ENCODE results near the gene SUSD3. TPM values are rescaled to one million over a fixed set of nuclear protein-coding genes. Genes with fewer than 3 reads are reported as not detected.

The SUSD3 gene
- total and polyA plus RNA-seq, 2 donors (not counting 3 experiments of a cell fraction or from before 2014, with no cell fraction given) = not detected

DNA sequence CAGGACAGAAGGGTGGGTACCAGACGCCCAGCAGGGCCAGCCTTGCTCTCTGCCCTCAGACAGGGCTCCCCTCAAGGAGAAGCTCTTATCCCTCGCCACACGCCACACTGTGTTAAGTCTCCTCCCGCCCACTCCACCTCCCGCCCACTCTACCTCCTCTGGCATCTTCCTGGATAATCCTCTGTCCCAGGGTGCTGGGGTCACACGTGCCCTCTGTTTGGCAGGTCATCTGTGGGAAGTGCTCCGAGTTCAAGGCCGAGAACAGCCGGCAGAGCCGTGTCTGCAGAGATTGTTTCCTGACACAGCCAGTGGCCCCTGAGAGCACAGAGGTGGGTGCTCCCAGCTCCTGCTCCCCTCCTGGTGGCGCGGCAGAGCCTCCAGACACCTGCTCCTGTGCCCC lies 26.0 kb upstream of the SUSD3 start:
- H2AFZ ChIP-seq (ENCODE audit: low read depth, low read length) = no peak overlapping the region
- no peak for TF ChIP-seq EZH2 (IDR thresholded peaks at IDR 0.05; ENCODE audit: borderline replicate concordance, low read depth, low read length, severe bottlenecking)
- TF ChIP-seq, protein P1, sequence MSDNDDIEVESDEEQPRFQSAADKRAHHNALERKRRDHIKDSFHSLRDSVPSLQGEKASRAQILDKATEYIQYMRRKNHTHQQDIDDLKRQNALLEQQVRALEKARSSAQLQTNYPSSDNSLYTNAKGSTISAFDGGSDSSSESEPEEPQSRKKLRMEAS (IDR thresholded peaks at IDR 0.05; ENCODE audit: insufficient read depth, insufficient read length) = no peak
- no peak for TF ChIP-seq POLR2AphosphoS5 (IDR thresholded peaks at IDR 0.05; ENCODE audit: insufficient read depth, low read depth, low read length)
- TF ChIP-seq, protein P2, sequence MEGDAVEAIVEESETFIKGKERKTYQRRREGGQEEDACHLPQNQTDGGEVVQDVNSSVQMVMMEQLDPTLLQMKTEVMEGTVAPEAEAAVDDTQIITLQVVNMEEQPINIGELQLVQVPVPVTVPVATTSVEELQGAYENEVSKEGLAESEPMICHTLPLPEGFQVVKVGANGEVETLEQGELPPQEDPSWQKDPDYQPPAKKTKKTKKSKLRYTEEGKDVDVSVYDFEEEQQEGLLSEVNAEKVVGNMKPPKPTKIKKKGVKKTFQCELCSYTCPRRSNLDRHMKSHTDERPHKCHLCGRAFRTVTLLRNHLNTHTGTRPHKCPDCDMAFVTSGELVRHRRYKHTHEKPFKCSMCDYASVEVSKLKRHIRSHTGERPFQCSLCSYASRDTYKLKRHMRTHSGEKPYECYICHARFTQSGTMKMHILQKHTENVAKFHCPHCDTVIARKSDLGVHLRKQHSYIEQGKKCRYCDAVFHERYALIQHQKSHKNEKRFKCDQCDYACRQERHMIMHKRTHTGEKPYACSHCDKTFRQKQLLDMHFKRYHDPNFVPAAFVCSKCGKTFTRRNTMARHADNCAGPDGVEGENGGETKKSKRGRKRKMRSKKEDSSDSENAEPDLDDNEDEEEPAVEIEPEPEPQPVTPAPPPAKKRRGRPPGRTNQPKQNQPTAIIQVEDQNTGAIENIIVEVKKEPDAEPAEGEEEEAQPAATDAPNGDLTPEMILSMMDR (IDR thresholded peaks at IDR 0.05; ENCODE audit: extremely low read depth in 1 of 2, insufficient read depth in 1 of 2, low read depth in 1 of 2, low read length in 2 of 2) = no peak
- TF ChIP-seq GATA2 (IDR thresholded peaks at IDR 0.05; ENCODE audit: insufficient read depth, insufficient read length, low read depth, low read length) = no peak
- no peak for TF ChIP-seq POLR2A (IDR thresholded peaks at IDR 0.05; ENCODE audit: low read depth, low read length)
- no peak for TF ChIP-seq FOS (IDR thresholded peaks at IDR 0.05; ENCODE audit: borderline replicate concordance, insufficient read depth, low read length)
- no peak for TF ChIP-seq JUN (IDR thresholded peaks at IDR 0.05; ENCODE audit: borderline replicate concordance, insufficient read depth, insufficient read length, low read depth)
- TF ChIP-seq MYC (IDR thresholded peaks at IDR 0.05; ENCODE audit: low read depth, low read length) = no peak
- H3K36me3 ChIP-seq (ENCODE audit: control insufficient read depth in 2 of 2, extremely low read depth in 1 of 2, insufficient read depth in 2 of 2, low read length in 2 of 2) = no peaks in the 10 kb centered on the region
- H3K4me3 ChIP-seq (replicated peaks in 1 of 3; ENCODE audit: insufficient read depth in 1 of 3, low read depth in 1 of 3, low read length in 3 of 3) = no peak overlapping the region
- dilution Hi-C loops (cut with MboI; ENCODE audit: extremely low pct_ligation_motif_present, low sequenced_read_pairs) (no loop called here), intact Hi-C loops (cut with micrococcal nuclease) (no loop called here)
- H3K27me3 ChIP-seq (ENCODE audit: control insufficient read depth in 2 of 2, insufficient read depth in 2 of 2, low read length in 2 of 2) = no peaks in the 10 kb centered on the region
- no peaks in the 10 kb centered on the region for H3K79me2 ChIP-seq (ENCODE audit: control insufficient read depth, insufficient read depth, low read length)
- POLR2A ChIA-PET = no interaction called here
- no peak overlapping the region for H3K9ac ChIP-seq (replicated peaks; ENCODE audit: extremely low read depth, insufficient read depth, low read length)
- BruUV-seq (replicated peaks) = no TSS peak
- no peaks in the 10 kb centered on the region for H4K20me1 ChIP-seq (replicated peaks; ENCODE audit: control insufficient read depth, extremely low read depth, insufficient read depth, low read length)
- H3K4me1 ChIP-seq (ENCODE audit: control insufficient read depth, extremely low read depth, insufficient read depth, low read length) = no peaks in the 10 kb centered on the region
- no peak overlapping the region for H3K27ac ChIP-seq (ENCODE audit: insufficient read depth, low read depth, low read length)
- FAIRE-seq (no peak), DNase-seq (ENCODE audit: low read depth, low spot score) (no peak)
- H3K9me3 ChIP-seq (replicated peaks; ENCODE audit: control insufficient read depth, insufficient read depth, low read length) = no peaks in the 10 kb centered on the region
- no peak overlapping the region for H3K4me2 ChIP-seq (ENCODE audit: insufficient read depth, low read length)
- CTCF ChIA-PET = no interaction called here
- no peaks in the 10 kb centered on the region for H3K9me1 ChIP-seq (replicated peaks; ENCODE audit: control insufficient read depth, extremely low read depth, insufficient read depth, low read length)

Data from endothelial cell of umbilical vein (primary cell).